Activated CD4-positive, alpha-beta T cell treated with anti-CD3 and anti-CD28 coated beads, Interleukin-2, amount 50 U/mL, for 48 hours (primary cell): ENCODE measurements around the gene TVP23A.
"Not testable (repeated sequence)": the region's sequence is repeated elsewhere in the genome, so short reads cannot be mapped to it uniquely, and the experiment has no call there.

ENCODE experiments used
- DNase-seq, 2 experiments: peaks; one replicate each; pipeline ENCODE4 v3.0.0-alpha.2; 2020

TVP23A gene

GRCh38 chr16:10791048-10791447 is 27.5 kb downstream of the TVP23A start:
- no peak for DNase-seq

- not testable (repeated sequence) for DNase-seq
Observed at GRCh38 chr16:10788630-10789029, 30.0 kb downstream of the TVP23A start.

- no peak for DNase-seq
Observed at GRCh38 chr16:10787304-10787703, 31.3 kb downstream of the TVP23A start.

- no peak for DNase-seq
Observed at GRCh38 chr16:10782628-10783027, 36.0 kb downstream of the TVP23A start.

GRCh38 chr16:10780628-10781027 is 38.0 kb downstream of the TVP23A start:
- DNase-seq: no peak

GRCh38 chr16:10779908-10780307 is 38.7 kb downstream of the TVP23A start:
- DNase-seq: not testable (repeated sequence)

GRCh38 chr16:10777356-10777755 is 41.2 kb downstream of the TVP23A start:
- no peak for DNase-seq

- DNase-seq: not testable (repeated sequence)
Observed at GRCh38 chr16:10776923-10777322, 41.7 kb downstream of the TVP23A start.

- DNase-seq: no peak
Observed at GRCh38 chr16:10776280-10776679, 42.3 kb downstream of the TVP23A start.

GRCh38 chr16:10770907-10771306 is 47.7 kb downstream of the TVP23A start:
- DNase-seq: no peak

- DNase-seq: no peak
Observed at GRCh38 chr16:10769381-10769780, 49.2 kb downstream of the TVP23A start.

GRCh38 chr16:10767127-10767526 is 51.5 kb downstream of the TVP23A start:
- DNase-seq: no peak

GRCh38 chr16:10765772-10766171 is 52.8 kb downstream of the TVP23A start:
- DNase-seq: no peak

- DNase-seq: no peak
Observed at GRCh38 chr16:10763456-10763855, 55.1 kb downstream of the TVP23A start.

GRCh38 chr16:10762336-10763016 is 56.1 kb downstream of the TVP23A start:
- DNase-seq: no peak

GRCh38 chr16:10761373-10761772 is 57.2 kb downstream of the TVP23A start:
- DNase-seq: no peak

GRCh38 chr16:10760858-10761257 is 57.7 kb downstream of the TVP23A start:
- no peak for DNase-seq

GRCh38 chr16:10756574-10756973 is 62.0 kb downstream of the TVP23A start:
- no peak for DNase-seq

- DNase-seq: no peak
Observed at GRCh38 chr16:10754941-10755340, 63.7 kb downstream of the TVP23A start.

- no peak for DNase-seq
Observed at GRCh38 chr16:10753670-10754069, 64.9 kb downstream of the TVP23A start.

GRCh38 chr16:10752843-10753523 is 65.6 kb downstream of the TVP23A start:
- no peak for DNase-seq

- peak; percentile 40 to 52 for DNase-seq
Observed at GRCh38 chr16:10751291-10751697, 67.3 kb downstream of the TVP23A start.

GRCh38 chr16:10750793-10751192 is 67.8 kb downstream of the TVP23A start:
- no peak for DNase-seq

GRCh38 chr16:10745841-10746240 is 72.8 kb downstream of the TVP23A start:
- DNase-seq: no peak
